ENCODE measurements around the gene AFM. TPM values are rescaled to one million over a fixed set of nuclear protein-coding genes. Genes with fewer than 3 reads are reported as not detected.

AFM gene
- total RNA-seq, 4 donors from 2014 or later: not detected

DNA sequence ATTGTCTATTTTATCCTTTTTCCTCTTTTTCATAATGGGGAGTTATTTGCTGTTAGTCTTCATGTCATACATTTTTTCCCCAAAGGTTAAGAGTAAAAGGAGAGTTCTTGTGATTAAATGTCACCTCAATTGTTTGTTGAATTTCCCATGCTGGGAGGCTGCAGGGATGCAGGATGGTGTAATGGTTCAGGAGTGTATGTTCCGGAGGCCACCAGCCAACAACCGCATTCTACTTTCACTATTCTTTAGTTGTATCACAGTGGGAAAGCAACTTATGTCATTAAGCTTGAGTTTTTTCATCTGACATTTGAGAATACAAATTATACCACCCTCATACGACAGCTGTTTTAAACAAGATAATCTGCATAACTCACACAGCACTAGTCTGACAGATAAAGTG, 30.1 kb upstream of the AFM start:
- TF ChIP-seq, protein P1, sequence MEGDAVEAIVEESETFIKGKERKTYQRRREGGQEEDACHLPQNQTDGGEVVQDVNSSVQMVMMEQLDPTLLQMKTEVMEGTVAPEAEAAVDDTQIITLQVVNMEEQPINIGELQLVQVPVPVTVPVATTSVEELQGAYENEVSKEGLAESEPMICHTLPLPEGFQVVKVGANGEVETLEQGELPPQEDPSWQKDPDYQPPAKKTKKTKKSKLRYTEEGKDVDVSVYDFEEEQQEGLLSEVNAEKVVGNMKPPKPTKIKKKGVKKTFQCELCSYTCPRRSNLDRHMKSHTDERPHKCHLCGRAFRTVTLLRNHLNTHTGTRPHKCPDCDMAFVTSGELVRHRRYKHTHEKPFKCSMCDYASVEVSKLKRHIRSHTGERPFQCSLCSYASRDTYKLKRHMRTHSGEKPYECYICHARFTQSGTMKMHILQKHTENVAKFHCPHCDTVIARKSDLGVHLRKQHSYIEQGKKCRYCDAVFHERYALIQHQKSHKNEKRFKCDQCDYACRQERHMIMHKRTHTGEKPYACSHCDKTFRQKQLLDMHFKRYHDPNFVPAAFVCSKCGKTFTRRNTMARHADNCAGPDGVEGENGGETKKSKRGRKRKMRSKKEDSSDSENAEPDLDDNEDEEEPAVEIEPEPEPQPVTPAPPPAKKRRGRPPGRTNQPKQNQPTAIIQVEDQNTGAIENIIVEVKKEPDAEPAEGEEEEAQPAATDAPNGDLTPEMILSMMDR (IDR thresholded peaks at IDR 0.05; ENCODE audit: low read depth): no peak

DNA sequence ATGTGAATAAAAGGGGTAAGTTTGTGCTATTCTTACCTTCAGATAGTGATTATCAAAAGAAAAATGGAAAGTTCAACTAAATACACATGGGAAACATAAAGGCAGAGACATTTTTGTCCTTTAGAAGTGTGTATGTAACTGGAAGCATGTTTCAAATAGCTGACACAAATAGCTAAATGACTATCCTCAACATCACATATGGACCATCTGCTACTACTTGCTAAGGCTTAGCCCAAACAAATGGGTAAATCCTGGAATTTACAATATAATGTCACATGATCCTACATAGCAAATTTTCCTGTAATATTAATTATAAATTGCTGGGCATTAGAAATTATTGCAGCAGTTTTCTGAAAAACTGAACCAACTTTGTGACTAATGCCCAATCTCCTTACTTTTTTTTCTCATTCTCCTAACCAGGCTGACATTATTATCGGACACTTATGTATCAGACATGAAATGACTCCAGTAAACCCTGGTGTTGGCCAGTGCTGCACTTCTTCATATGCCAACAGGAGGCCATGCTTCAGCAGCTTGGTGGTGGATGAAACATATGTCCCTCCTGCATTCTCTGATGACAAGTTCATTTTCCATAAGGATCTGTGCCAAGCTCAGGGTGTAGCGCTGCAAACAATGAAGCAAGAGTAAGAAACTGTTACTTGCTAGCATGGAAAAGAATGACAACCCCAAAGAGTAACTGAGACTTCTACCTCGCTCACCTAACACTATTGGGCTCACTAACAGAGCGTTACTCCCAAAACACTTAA, 29.4 kb upstream of the AFM start:
- TF ChIP-seq, protein P1 (IDR thresholded peaks at IDR 0.05; ENCODE audit: low read depth): no peak

DNA sequence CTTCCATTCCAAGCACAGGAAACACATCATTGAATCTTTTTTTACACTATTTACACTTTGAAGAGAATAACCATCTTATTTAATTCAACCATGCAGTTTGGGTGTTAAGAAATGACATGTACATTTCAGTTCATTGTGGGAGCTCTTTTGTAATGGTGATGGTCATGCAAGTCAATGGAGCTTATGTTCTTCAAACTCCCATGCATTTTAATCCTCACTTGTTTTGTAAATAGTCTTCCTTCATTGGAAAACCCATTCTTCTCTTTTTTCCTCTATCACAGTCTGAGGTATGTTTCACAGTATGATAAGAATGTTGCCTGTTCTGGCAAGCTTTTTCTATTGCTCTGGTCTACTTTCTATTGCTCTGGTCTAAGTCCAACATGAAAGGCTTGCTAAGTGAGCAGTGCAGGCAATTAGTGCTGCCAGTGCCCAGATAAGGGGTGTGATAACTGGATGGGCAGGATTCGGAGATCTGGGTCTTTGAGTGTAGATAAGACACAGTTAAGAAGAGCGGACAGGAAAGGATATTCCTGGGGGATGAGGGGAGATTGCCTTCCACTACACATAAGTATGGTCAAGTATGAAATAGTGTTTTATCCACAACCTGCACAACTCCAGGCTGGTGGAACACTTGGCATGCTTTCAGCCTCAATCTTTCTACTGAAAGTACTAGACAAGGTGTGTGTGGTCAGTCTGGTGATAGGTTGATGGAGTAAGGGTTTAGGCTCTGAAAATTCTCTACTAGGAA, 28.4 kb upstream of the AFM start:
- TF ChIP-seq, protein P1 (IDR thresholded peaks at IDR 0.05; ENCODE audit: low read depth): no peak

DNA sequence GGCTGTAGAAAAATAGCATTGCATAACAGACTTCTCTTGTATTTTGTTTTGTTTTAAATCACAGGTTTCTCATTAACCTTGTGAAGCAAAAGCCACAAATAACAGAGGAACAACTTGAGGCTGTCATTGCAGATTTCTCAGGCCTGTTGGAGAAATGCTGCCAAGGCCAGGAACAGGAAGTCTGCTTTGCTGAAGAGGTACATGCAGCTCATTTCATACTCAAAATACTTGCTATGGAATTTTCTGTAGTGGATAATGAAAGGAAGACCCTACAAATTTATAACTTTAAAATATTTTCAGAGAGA, 27.9 kb upstream of the AFM start:
- TF ChIP-seq, protein P1 (IDR thresholded peaks at IDR 0.05; ENCODE audit: low read depth): no peak

DNA sequence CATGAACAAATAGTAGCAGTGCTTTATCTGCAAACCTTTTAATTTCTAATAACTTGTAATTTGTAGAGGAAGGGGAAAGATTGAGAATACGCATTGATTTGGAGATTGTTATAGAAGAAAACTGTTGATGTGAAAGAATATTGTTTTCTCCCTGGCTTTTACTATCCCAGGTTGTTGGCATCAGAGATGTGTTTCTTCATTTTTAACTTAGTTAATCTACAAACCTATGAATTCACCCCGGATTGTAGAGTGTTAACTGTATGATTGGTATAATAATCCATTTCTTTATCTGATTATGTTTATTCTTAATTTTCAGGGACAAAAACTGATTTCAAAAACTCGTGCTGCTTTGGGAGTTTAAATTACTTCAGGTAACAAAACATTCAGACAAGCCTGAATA, 26.6 kb upstream of the AFM start:
- TF ChIP-seq, protein P1 (IDR thresholded peaks at IDR 0.05; ENCODE audit: low read depth): no peak

DNA sequence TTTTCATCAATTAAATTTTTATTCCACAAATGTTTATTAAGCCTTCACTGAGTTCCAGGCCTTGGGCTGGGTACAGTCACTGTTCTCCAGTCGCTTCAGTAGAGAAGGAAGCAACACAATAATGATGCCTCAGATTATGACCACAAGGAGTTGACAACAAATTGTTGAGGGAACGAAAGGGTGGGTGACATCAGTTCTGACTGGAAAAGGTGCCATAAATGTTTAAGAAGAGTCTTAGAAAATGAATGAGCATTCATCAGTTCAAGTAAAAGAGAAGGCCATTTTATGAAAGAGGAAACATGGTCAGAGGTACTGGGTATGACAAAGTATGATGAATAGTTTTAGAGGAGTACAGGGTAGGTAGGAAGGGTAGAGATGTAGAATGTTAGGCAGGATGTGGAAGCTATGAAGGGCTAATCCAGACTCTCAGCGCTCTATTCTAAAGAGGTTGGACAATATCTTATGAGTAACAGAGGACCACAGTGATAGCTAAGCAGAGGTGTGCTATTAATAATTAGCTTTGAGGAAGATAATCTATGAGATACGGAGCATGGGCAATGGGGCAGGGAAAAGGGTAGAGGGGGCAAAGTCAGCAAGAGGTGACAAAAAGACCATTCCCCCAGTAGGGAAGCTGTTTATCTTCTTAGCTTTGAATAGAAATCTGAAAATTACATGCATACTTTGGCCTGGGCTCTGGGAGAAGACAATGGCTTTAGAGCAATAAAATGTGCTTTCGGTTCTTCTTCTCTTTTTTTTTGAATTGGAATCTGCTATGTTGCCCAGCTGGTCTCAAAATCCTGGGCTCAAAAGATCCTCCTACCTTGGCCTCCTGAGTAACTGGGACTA, 25.1 kb upstream of the AFM start:
- TF ChIP-seq, protein P1 (IDR thresholded peaks at IDR 0.05; ENCODE audit: low read depth): no peak

All from subcutaneous adipose tissue (tissue), 4 donors.